PC-3 (cell line): ENCODE measurements around the gene MEX3B. TPM values are rescaled to one million over a fixed set of nuclear protein-coding genes. Genes with fewer than 3 reads are reported as not detected.
A peak's percentile ranks its signal among the peaks of the same experiment; 100 is the strongest.

Experiments
- ATAC-seq: fragments of 200-7000 bp; cut with Tn5 transposase; 2 replicates; pipeline ENCODE4 v1.9.1; 2020; ENCODE audit warnings: mild to moderate bottlenecking, moderate library complexity
- BruUV-seq: library from RNA; stranded (reverse); fragments of 400-500 nt; replicated peaks from 2 replicates; lab custom pipeline; 2021; lab: Mats Ljungman, UMichigan
- CTCF ChIA-PET: fragments of 300-600 bp; sonication (Branson Sonifier 250); formaldehyde crosslinking; loops from one replicate; lab custom pipeline; 2022; ENCODE audit warnings: antibody characterized with exemption; lab: Charles Lee
- POLR2A ChIA-PET: fragments of 300-600 bp; sonication (Branson Sonifier 250); formaldehyde crosslinking; loops from one replicate; lab custom pipeline; 2022; ENCODE audit warnings: antibody characterized with exemption; ENCODE audit not compliant: unreplicated experiment; lab: Charles Lee
- DNase-seq: peaks from one replicate; pipeline ENCODE4 v3.0.0-alpha.2; 2015
- H2AFZ ChIP-seq: fragments of 300-600 bp; sonication (generic); 2 replicates; pipeline ENCODE4 v1.6.0; 2016; ENCODE audit warnings: antibody characterized with exemption, low read length
- H3F3A ChIP-seq: fragments of 300-600 bp; sonication (generic); one replicate; pipeline ENCODE4 v1.6.0; 2017; ENCODE audit warnings: antibody characterized with exemption, low read length, control low read depth, mild to moderate bottlenecking; ENCODE audit not compliant: unreplicated experiment
- H3K27ac ChIP-seq: fragments of 300-600 bp; sonication (generic); 2 replicates; pipeline ENCODE4 v1.5.1; 2016; ENCODE audit warnings: mild to moderate bottlenecking, low read length
- H3K27me3 ChIP-seq: fragments of 300-600 bp; sonication (generic); 2 replicates; pipeline ENCODE4 v1.6.1; 2016; ENCODE audit warnings: low read length, mixed read lengths
- H3K36me3 ChIP-seq: fragments of 300-600 bp; sonication (generic); 2 replicates; pipeline ENCODE4 v1.6.1; 2016; ENCODE audit warnings: low read depth, mixed run types, low read length, mixed read lengths
- H3K4me1 ChIP-seq: fragments of 300-600 bp; sonication (generic); 2 replicates; pipeline ENCODE4 v1.5.1; 2016; ENCODE audit warnings: low read length; ENCODE audit not compliant: insufficient read depth
- H3K4me2 ChIP-seq: fragments of 300-600 bp; sonication (generic); 2 replicates; pipeline ENCODE4 v1.6.0; 2016; ENCODE audit warnings: low read length
- H3K4me3 ChIP-seq: fragments of 300-600 bp; sonication (generic); 2 replicates; pipeline ENCODE4 v1.5.1; 2016; ENCODE audit warnings: mild to moderate bottlenecking, low read length, mixed read lengths
- H3K79me2 ChIP-seq: fragments of 300-600 bp; sonication (generic); 2 replicates; pipeline ENCODE4 v1.6.1; 2017; ENCODE audit warnings: low read length, mixed read lengths
- H3K9ac ChIP-seq: fragments of 300-600 bp; sonication (generic); 2 replicates; pipeline ENCODE4 v1.6.0; 2016; ENCODE audit warnings: mild to moderate bottlenecking, low read length
- H3K9me2 ChIP-seq: fragments of 300-600 bp; sonication (generic); replicated peaks from 2 replicates; pipeline ENCODE4 v1.6.1; 2016; ENCODE audit warnings: mixed run types, low read length, mixed read lengths
- H3K9me3 ChIP-seq: fragments of 300-600 bp; sonication (generic); 2 replicates; pipeline ENCODE4 v1.6.1; 2016; ENCODE audit warnings: low read length, mixed read lengths
- H4K20me1 ChIP-seq: fragments of 300-600 bp; sonication (generic); 2 replicates; pipeline ENCODE4 v1.6.1; 2016; ENCODE audit warnings: low read length, mixed read lengths
- EZH2 ChIP-seq: fragments of 300-600 bp; sonication (generic); IDR thresholded peaks from one replicate; pipeline ENCODE4 v1.6.1; 2017; ENCODE audit warnings: antibody characterized with exemption, mild to moderate bottlenecking, low read length; ENCODE audit not compliant: unreplicated experiment
- EZH2phosphoT487 ChIP-seq: fragments of 300-600 bp; sonication (generic); IDR thresholded peaks from 2 replicates; pipeline ENCODE4 v1.6.1; 2018; ENCODE audit warnings: mild to moderate bottlenecking, antibody characterized with exemption, low read length, borderline replicate concordance
- intact Hi-C: fragments of 100-400 bp; cut with micrococcal nuclease; formaldehyde crosslinking; loops from 2 replicates; pipeline ENCODE4 v1.9.0; 2023
- total RNA-seq: library from RNA; depleted of rRNA; stranded (reverse); fragments of >200 nt; gene quantifications from 2 replicates; pipeline ENCODE4 v1.2.3, GENCODE V29; 2014
- TF ChIP-seq, protein P1 (sequence below): fragments of 300-600 bp; sonication (generic); conservative IDR thresholded peaks from 2 replicates; pipeline ENCODE4 v1.5.1; 2017; ENCODE audit warnings: antibody characterized with exemption, low read depth, mild to moderate bottlenecking, low read length

The MEX3B gene
- total RNA-seq, 1 experiment from 2014 or later, result 0.58 TPM

DNA sequence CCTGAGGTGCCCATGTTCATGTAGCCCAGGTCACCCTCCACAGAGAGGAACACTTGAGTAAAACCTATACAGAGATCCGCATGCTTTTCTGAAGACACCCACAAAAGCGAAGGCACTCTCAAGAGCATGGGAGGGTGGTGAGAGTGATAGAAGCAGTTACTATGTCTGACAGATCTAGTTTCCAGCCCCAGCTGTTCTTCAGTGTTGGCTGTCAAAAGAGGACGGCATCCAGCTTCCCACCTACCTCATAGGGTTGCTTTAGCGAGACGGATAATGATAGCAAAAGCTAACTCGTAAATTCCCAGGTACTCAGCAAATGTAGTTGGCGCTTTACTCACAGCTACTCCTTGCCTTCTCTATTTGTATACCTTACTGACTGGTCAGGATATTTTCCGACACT is 3.0 kb upstream of the MEX3B start:
- CTCF ChIA-PET, result no interaction called here
- DNase-seq (no peak), ATAC-seq (no peak)
- H3K4me1 ChIP-seq, result no peaks in the 10 kb centered on the region
- POLR2A ChIA-PET, result no interaction called here
- H3K9ac ChIP-seq, result no peak overlapping the region
- no peaks in the 10 kb centered on the region for H3K9me3 ChIP-seq
- no peaks in the 10 kb centered on the region for H3K9me2 ChIP-seq
- H3K4me2 ChIP-seq, result no peak overlapping the region
- no peak overlapping the region for H3K27ac ChIP-seq
- H2AFZ ChIP-seq, result no peak overlapping the region
- H3K4me3 ChIP-seq, result no peak overlapping the region
- no peaks in the 10 kb centered on the region for H4K20me1 ChIP-seq
- intact Hi-C loops, result loop anchor here (5.0 kb wide), 1 partner anchor 567 kb away; no protein-coding TSS in a partner anchor
- peaks cover 48% of the 10 kb centered on the region for H3K27me3 ChIP-seq
- H3K79me2 ChIP-seq, result no peaks in the 10 kb centered on the region
- no peaks in the 10 kb centered on the region for H3K36me3 ChIP-seq
- no peaks in the 10 kb centered on the region for H3F3A ChIP-seq
- no TSS peak for BruUV-seq
- TF ChIP-seq, protein P1, sequence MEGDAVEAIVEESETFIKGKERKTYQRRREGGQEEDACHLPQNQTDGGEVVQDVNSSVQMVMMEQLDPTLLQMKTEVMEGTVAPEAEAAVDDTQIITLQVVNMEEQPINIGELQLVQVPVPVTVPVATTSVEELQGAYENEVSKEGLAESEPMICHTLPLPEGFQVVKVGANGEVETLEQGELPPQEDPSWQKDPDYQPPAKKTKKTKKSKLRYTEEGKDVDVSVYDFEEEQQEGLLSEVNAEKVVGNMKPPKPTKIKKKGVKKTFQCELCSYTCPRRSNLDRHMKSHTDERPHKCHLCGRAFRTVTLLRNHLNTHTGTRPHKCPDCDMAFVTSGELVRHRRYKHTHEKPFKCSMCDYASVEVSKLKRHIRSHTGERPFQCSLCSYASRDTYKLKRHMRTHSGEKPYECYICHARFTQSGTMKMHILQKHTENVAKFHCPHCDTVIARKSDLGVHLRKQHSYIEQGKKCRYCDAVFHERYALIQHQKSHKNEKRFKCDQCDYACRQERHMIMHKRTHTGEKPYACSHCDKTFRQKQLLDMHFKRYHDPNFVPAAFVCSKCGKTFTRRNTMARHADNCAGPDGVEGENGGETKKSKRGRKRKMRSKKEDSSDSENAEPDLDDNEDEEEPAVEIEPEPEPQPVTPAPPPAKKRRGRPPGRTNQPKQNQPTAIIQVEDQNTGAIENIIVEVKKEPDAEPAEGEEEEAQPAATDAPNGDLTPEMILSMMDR, result no peak
- TF ChIP-seq EZH2phosphoT487 (no peak), EZH2 (no peak)

- intact Hi-C loops, result loop anchor here (5.0 kb wide), 1 partner anchor 565 kb away; no protein-coding TSS in a partner anchor
- H3K9me3 ChIP-seq, result no peaks in the 10 kb centered on the region
- no peaks in the 10 kb centered on the region for H3K79me2 ChIP-seq
- TF ChIP-seq, protein P1, result 0 out of 2 replicates have a peak, but pooled peaks have one; percentile 11
- TF ChIP-seq EZH2phosphoT487 (no peak), EZH2 (no peak)
- H3K27me3 ChIP-seq, result peaks cover 37% of the 10 kb centered on the region
- no peaks in the 10 kb centered on the region for H3K4me1 ChIP-seq
- H3K36me3 ChIP-seq, result no peaks in the 10 kb centered on the region
- POLR2A ChIA-PET, result no interaction called here
- H3K9me2 ChIP-seq, result no peaks in the 10 kb centered on the region
- peak overlapping the region; percentile 60 for H2AFZ ChIP-seq
- H3K27ac ChIP-seq, result no peak overlapping the region
- peak overlapping the region; percentile 95 for H3K4me3 ChIP-seq
- no peaks in the 10 kb centered on the region for H4K20me1 ChIP-seq
- H3F3A ChIP-seq, result no peaks in the 10 kb centered on the region
- no peak overlapping the region for H3K9ac ChIP-seq
- no TSS peak for BruUV-seq
- peak overlapping the region; percentile 87 for H3K4me2 ChIP-seq
- ATAC-seq (peak; percentile 0; the same call in 1 of the 2 replicates), DNase-seq (no peak)
- CTCF ChIA-PET, result interaction anchor here (0.6 kb wide), 1 partner anchor 773 kb away, joined by 3 read pairs; no protein-coding TSS in a partner anchor
Measured at GRCh38 chr15:82047453-82048400, 1.9 kb upstream of the MEX3B start.
